HG03139 (cell line): Measurements from ENCODE around the gene PCSK6.
"Not testable (repeated sequence)": the region's sequence is repeated elsewhere in the genome, so short reads cannot be mapped to it uniquely, and the experiment has no call there.

Experiments used
- ATAC-seq: cut with Tn5 transposase; IDR thresholded peaks from one replicate; pipeline ENCODE4 v1.9.1; 2021; ENCODE audit not compliant: unreplicated experiment

PCSK6 gene

GRCh38 chr15:101381671-101382212 is 107.8 kb downstream of the PCSK6 start:
- ATAC-seq, result no peak

- no peak for ATAC-seq
These were observed 109.4 kb downstream of the PCSK6 start for GRCh38 chr15:101380146-101380545.

DNA sequence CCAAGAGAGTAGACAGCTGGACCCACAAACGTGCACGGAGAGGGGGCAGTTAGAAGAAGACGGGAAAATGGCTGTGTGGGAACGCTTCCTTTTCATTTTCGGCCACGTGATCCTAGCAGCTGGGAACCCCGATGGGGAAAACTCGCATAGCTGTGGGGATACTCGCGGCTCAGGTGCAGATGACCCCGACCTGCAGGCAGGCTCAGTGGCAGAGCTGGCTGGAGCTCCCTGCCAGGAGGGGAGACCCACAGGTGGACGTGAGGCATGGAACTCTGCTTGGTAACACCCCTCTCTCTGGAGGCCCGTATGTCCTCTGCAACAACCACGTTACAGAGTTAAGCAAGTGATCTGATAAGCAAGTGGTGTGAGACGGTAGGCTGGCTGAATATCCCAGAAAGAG is 109.9 kb downstream of the PCSK6 start:
- no peak for ATAC-seq

DNA sequence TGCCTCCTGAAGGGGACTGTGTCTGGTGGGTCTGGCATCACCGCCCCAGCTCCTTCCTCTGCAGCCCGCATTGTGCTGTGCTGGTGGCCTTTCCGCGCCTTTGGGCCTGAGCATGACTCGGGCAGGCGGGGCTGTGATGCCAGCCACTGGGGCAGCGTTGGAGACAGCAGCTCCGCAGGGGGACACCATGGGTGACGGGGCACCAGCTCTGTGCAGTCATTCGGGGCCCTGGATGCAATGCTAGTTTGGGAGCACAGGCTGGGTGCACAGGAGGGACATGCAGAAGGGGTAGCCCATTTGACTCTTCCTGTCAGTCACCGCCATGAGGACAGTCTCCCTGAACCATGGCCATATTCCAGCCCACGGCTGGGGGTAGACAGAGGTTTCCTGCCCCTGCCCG is 110.6 kb downstream of the PCSK6 start:
- no peak for ATAC-seq

DNA sequence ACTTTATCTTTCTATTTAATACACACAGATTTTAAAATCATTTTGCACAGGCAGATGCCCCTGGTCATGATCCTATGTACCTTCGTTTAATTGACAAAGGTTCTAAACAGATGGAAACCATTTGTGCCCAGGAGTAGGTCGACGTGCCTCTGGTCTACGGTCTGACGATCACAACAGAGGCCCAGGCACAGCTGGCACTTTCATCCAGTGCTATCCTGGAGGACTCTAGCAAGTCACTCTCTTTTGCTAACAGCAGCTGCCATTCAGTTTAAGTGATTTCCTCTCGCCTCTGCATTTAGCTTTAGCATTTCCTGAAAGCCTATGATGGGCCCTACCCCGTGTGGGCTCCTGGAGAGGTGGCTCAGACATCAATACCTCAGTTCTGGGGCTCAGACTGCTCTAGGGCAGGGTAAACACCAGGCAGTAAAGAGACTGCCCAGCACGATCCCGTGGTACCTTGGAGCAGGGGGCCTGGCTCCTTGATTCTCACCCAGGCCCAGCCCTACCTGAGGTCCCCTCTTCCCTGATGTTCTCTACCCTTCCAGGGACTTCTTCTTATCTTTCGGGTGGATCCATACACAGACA is 111.2 kb downstream of the PCSK6 start:
- no peak for ATAC-seq

- ATAC-seq, result no peak
These were observed 112.7 kb downstream of the PCSK6 start for GRCh38 chr15:101376615-101377395.

DNA sequence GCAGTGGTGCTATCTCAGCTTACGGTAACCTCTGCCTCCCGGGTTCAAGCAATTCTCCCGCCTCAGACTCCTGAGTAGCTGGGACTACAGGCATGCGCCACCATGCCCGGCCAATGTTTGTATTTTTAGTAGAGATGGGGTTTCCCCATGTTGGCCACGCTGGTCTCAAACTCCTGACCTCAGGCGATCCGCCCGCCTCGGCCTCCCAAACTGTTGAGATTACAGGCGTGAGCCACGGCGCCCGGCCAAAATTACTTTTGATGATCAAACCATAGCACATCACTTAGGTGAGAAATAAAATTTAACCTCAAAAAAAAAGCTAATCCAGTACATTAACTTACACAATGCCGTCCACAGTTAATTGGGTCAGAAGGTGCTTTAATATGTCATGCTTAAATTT is 114.5 kb downstream of the PCSK6 start:
- not testable (repeated sequence) for ATAC-seq

GRCh38 chr15:101374326-101374725 is 115.2 kb downstream of the PCSK6 start:
- no peak for ATAC-seq

- ATAC-seq, result no peak
These were observed 115.9 kb downstream of the PCSK6 start for GRCh38 chr15:101373577-101373976.

GRCh38 chr15:101372960-101373525 is 116.5 kb downstream of the PCSK6 start:
- ATAC-seq, result no peak

DNA sequence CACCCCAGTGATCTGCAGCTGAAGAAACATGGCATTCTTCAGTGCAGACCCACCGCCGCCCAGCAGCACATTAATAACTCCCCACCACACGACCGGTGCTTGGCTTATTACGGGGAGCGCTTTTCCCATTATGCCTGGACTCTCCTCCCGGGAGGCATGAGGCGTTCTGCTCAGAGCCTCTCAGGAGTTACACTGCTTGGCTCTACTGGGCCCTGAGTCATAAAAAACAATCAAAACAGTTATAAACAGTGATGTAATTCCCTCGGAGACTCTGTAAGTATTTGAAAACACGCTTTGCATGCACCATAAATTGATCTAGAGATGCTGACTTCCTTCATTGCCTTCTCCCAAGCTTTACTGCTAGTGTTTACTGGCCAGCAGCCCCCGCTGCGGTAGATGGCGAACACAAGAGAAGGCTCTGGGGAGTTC is 117.3 kb downstream of the PCSK6 start:
- ATAC-seq, result no peak

DNA sequence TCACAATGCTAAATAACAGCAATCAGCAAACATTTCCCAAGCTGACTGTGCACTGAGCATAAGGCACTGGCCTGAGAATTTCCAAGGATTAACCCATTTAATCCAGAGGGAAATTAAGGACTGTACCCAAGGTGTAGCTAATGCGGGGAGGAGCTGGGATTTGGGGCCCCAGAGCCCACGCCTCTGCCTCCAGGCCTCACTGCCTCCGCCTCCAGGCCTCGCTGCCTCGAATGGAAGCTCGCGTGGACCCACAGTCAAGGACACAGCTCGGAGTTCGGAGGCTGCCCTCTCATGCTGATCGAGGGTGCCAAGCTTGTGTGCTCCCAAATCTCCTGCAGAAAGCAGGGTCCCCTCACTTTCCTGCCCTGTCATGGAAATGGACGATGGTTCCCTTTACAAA is 118.0 kb downstream of the PCSK6 start:
- ATAC-seq, result no peak

DNA sequence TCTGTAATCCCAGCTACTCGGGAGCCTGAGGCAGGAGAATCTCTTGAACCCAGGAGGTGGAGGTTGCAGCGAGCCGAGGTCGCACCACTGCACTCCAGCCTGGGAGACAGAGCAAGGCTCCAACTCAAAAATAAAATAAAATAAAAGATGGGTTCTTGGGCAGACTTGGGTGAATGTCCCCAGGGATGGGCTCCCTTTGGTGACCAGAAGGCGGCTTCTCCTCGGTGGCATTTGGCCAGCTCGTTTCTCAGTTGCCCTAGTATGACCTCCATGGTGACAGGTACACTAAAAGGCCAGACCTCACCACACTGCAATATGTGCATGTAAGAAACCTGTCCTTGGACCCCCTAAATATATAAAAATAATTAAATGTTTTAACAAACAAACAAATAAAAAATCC is 118.4 kb downstream of the PCSK6 start:
- ATAC-seq, result no peak

DNA sequence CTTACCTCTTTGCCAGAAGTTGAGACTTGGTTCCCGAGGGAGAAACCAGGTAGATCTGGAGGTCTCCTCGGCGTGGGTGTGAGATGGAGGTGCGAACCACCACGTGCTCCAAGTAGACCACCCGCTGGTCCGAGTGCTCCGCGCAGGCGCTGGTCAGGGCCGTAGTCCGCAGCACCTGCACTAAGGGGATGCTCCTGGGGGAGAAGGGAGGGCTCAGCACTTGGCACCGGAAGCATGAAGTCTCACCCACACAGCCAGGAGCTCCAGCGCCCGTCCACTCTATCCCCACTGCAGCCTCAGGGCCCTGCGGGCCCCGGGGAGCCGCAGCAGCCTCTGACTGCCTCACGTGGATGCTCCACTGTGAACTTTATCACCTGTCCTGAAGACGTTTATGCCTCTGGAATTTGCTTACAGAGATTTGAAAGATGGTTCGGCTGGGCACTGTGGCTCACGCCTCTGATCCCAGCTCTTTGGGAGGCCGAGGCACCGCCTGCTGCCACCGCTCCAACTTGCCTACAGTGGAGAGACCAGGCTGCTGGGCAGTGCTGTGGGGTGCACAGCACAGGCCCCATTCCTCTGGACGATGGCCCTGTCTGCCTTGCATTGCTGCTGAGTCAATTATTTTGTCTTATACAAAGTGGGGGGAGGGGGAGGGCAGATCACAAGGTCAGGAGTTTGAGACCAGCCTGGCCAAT is 119.0 kb downstream of the PCSK6 start:
- no peak for ATAC-seq

GRCh38 chr15:101369676-101370075 is 119.8 kb downstream of the PCSK6 start:
- ATAC-seq, result no peak

DNA sequence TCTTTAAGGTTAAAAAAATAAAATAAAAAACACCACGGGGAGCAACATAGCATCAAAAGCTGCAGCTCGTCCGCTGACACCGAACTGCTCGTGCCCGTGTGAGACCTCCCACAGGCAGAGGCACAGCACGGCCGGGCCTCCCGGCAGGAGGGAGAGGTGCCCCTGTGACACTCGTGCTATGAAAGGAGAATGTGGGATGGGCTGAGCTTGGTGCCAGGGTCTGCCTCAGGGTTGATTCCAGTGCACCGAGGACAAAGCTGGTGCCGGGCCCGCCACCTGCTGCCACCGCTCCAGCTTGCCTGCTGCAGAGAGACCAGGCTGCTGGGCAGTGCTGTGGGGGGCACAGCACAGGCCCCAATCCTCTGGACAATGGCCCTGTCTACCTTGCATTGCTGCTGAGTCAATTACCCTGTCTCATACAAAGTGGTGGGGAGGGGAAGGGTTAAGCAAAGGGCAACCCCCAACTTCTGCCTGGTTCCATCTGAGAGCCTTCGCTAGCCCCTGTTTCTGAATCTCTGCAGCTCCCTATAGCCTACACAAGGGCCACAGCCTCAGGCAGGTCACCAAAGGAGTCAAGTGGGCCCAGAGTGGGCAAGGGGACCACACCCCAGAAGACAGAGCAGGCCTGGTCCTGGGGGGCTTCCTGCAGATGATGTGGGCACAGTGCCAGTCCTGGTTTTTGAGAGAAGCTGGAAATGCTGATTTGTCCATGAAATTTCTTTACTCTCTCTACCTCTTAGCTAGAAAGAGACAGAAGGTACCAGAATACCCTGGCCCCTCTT is 120.5 kb downstream of the PCSK6 start:
- no peak for ATAC-seq

DNA sequence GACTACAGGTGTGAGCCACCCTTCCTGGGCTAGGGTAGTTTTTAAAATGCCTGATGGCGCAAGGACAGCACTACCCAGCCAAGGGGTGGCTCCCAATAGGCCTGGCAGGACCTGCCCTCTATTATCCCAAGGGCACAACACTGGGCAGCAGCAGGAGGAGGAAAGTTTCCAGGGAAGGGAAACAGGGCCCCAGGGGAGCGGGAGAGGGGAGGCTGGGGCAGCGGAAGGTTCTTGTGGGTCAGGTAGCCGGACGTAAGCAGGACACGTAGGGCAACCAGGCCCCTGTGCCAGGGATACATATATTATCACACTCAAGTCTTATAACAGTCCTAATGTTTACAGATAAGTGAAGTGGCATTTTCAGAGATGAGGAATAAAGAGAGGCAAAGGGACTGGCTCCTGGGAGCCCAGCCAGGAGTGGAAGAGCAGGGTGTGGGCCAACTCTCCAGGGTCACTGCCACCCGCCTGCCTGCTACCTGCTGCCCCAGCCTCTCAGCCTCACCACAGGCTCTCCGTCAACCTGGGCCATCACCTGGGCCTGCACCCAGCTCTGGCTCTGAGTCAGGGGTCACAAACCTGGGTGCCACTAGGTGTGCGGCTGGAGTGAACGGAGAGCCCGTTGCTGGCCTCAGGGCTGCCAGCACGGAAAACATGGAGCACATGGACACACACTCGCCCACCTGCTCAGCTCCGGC is 121.3 kb downstream of the PCSK6 start:
- no peak for ATAC-seq

- no peak for ATAC-seq
These were observed 122.7 kb downstream of the PCSK6 start for GRCh38 chr15:101366853-101367252.

- ATAC-seq, result no peak
These were observed 126.4 kb downstream of the PCSK6 start for GRCh38 chr15:101362986-101363566.

GRCh38 chr15:101362359-101362758 is 127.1 kb downstream of the PCSK6 start:
- ATAC-seq, result no peak
